ENCODE results near the gene MAN2A1. TPM values are rescaled to one million over a fixed set of nuclear protein-coding genes. Genes with fewer than 3 reads are reported as not detected.

MAN2A1 gene
- total RNA-seq, 1 donor from 2014 or later = 25.5 TPM

DNA sequence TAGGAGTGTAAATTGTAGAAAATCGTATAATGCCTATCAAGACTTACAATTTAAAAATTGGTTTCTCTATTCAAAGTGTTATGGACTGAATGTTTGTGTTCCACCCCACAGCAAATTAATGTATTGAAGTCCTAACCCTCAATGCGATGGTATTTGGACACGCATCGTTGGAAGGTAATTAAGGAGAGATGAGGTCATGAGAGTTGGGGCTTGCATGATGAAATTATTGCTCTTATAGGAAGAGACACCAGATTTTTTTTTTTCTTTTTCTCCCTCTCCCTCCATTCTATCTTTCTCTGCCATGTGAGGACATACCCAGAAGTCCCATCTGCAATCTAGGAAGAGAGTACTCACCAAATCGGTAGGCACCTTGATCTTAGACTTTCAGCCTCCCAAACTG is 189.2 kb downstream of the MAN2A1 start:
- peaks cover 8% of the 10 kb centered on the region for H3K4me1 Mint-ChIP-seq
- H3K4me3 Mint-ChIP-seq = no peak overlapping the region
- TF ChIP-seq, protein P1, sequence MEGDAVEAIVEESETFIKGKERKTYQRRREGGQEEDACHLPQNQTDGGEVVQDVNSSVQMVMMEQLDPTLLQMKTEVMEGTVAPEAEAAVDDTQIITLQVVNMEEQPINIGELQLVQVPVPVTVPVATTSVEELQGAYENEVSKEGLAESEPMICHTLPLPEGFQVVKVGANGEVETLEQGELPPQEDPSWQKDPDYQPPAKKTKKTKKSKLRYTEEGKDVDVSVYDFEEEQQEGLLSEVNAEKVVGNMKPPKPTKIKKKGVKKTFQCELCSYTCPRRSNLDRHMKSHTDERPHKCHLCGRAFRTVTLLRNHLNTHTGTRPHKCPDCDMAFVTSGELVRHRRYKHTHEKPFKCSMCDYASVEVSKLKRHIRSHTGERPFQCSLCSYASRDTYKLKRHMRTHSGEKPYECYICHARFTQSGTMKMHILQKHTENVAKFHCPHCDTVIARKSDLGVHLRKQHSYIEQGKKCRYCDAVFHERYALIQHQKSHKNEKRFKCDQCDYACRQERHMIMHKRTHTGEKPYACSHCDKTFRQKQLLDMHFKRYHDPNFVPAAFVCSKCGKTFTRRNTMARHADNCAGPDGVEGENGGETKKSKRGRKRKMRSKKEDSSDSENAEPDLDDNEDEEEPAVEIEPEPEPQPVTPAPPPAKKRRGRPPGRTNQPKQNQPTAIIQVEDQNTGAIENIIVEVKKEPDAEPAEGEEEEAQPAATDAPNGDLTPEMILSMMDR (conservative IDR thresholded peaks at IDR 0.05) = no peak
- no peaks in the 10 kb centered on the region for H3K36me3 Mint-ChIP-seq (ENCODE audit: low read depth)
- no peak overlapping the region for H3K27ac Mint-ChIP-seq (ENCODE audit: unreplicated experiment)
- no peaks in the 10 kb centered on the region for H3K9me3 Mint-ChIP-seq
- no peak for DNase-seq (ENCODE audit: low read depth, low spot score)
- H3K27me3 Mint-ChIP-seq (ENCODE audit: low read depth) = no peaks in the 10 kb centered on the region

- TF ChIP-seq, protein P1 (conservative IDR thresholded peaks at IDR 0.05) = no peak
- DNase-seq (ENCODE audit: low read depth, low spot score) = no peak
- H3K36me3 Mint-ChIP-seq (ENCODE audit: low read depth) = no peaks in the 10 kb centered on the region
- H3K4me3 Mint-ChIP-seq = no peak overlapping the region
- no peaks in the 10 kb centered on the region for H3K27me3 Mint-ChIP-seq (ENCODE audit: low read depth)
- peak overlapping the region; percentile 54 for H3K27ac Mint-ChIP-seq (ENCODE audit: unreplicated experiment)
- peaks cover 8% of the 10 kb centered on the region for H3K4me1 Mint-ChIP-seq
- no peaks in the 10 kb centered on the region for H3K9me3 Mint-ChIP-seq
Measured at GRCh38 chr5:109880907-109881685, 191.4 kb downstream of the MAN2A1 start.

GRCh38 chr5:109882546-109882945 is 192.8 kb downstream of the MAN2A1 start:
- H3K4me3 Mint-ChIP-seq = no peak overlapping the region
- H3K36me3 Mint-ChIP-seq (ENCODE audit: low read depth) = no peaks in the 10 kb centered on the region
- H3K27me3 Mint-ChIP-seq (ENCODE audit: low read depth) = no peaks in the 10 kb centered on the region
- no peaks in the 10 kb centered on the region for H3K9me3 Mint-ChIP-seq
- peaks cover 8% of the 10 kb centered on the region for H3K4me1 Mint-ChIP-seq
- TF ChIP-seq, protein P1 (conservative IDR thresholded peaks at IDR 0.05) = no peak
- H3K27ac Mint-ChIP-seq (ENCODE audit: unreplicated experiment) = no peak overlapping the region
- no peak for DNase-seq (ENCODE audit: low read depth, low spot score)

DNA sequence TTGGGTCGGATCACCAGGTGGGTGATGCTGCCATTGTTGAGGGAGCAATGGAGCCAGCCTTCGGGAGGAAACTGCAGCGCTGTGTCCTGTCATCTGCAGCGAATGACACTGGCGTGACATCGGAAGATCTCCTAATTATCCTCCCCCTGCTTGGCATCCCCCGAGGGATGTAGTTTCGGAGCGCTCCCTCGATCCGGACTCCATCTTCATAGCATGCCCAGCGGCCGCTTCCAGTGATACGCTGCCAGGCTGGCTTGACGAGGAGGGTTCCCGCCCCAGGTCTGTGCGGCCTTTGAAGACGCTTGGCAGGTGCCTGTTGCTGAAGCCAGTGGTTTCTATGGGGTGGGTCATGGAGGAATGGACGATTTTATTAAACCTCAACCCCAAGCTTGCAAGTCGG is 194.9 kb downstream of the MAN2A1 start:
- TF ChIP-seq, protein P1 (conservative IDR thresholded peaks at IDR 0.05) = no peak
- Mint-ChIP-seq H3K36me3 (ENCODE audit: low read depth) (no peaks in the 10 kb centered on the region), H3K4me1 (peaks cover 8% of the 10 kb centered on the region), H3K4me3 (no peak overlapping the region), H3K27me3 (ENCODE audit: low read depth) (no peaks in the 10 kb centered on the region), H3K27ac (ENCODE audit: unreplicated experiment) (no peak overlapping the region), H3K9me3 (no peaks in the 10 kb centered on the region)
- DNase-seq (ENCODE audit: low read depth, low spot score) = no peak

GRCh38 chr5:109885205-109885604 is 195.5 kb downstream of the MAN2A1 start:
- no peak for DNase-seq (ENCODE audit: low read depth, low spot score)
- Mint-ChIP-seq H3K27ac (ENCODE audit: unreplicated experiment) (no peak overlapping the region), H3K27me3 (ENCODE audit: low read depth) (no peaks in the 10 kb centered on the region), H3K36me3 (ENCODE audit: low read depth) (no peaks in the 10 kb centered on the region), H3K4me1 (peaks cover 8% of the 10 kb centered on the region), H3K4me3 (no peak overlapping the region), H3K9me3 (no peaks in the 10 kb centered on the region)
- TF ChIP-seq, protein P1 (conservative IDR thresholded peaks at IDR 0.05) = no peak
